Measurements from ENCODE around the gene GNAQ. TPM values are rescaled to one million over a fixed set of nuclear protein-coding genes. Genes with fewer than 3 reads are reported as not detected.

Gene GNAQ
- total RNA-seq, 2 donors from 2014 or later: 9.4 to 22.3 TPM

DNA sequence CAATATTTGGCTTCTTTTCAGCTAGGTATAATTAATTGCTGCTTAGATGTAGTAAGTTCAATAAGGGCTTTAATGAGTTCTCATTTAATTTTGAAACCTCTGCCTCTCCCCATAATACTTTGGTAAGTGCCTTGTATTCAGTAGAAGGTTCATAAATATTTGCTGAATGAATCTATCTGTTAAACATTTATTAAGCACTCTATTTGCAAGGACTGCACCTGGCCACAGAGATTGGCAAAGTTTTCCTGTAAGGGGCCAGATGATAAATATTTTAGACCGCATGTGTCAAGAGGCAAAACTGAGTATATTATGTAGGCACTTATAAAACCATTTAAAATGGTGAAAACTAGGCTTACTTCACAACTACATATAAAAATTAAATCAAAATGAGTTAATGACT, 364.5 kb downstream of the GNAQ start:
- Mint-ChIP-seq H3K27ac (no peak overlapping the region), H3K9me3 (no peaks in the 10 kb centered on the region), H3K36me3 (no peaks in the 10 kb centered on the region)
- DNase-seq (ENCODE audit: low spot score in 2 of 2) (no peak), ATAC-seq (no peak)

Other genes starting within 250 kb of the GNAQ start
- 10 to 100 TPM; 33.4 to 40.7 TPM for gene CEP78, start 204.3 kb upstream of the GNAQ start, total RNA-seq

All from activated naive CD4-positive, alpha-beta T cell treated with anti-CD3 and anti-CD28 coated beads, Interleukin-2, amount 50 U/mL, for 72 hours (primary cell).